Kidney (tissue), 14 donors: Measurements from ENCODE around the gene SLC12A7. TPM values are rescaled to one million over a fixed set of nuclear protein-coding genes. Genes with fewer than 3 reads are reported as not detected.

Experiments
- DNase-seq, 5 donors: peaks; one replicate each; pipeline ENCODE4 v3.0.0-alpha.2; 2013 to 2020
- FAIRE-seq: peaks from 2 replicates; lab custom pipeline; 2012; peaks lifted over from hg19 to GRCh38; lab: Jason Lieb, UNC
- H3K27ac ChIP-seq, 2 donors: one replicate each; pipeline ENCODE4 v1.7.0; 2013; ENCODE audit warnings: low read depth in 2 of 2, low read length in 2 of 2, inconsistent platforms in 1 of 2
- H3K27me3 ChIP-seq: one replicate; pipeline ENCODE4 v1.7.1; 2013; ENCODE audit warnings: low read length, inconsistent platforms; ENCODE audit not compliant: control insufficient read depth, insufficient read depth
- H3K36me3 ChIP-seq, 3 donors: one replicate each; pipeline versions ENCODE4 v1.7.0 to v1.7.1; 2013; ENCODE audit warnings: low read length in 3 of 3, control low read depth in 1 of 3, inconsistent platforms in 1 of 3; ENCODE audit not compliant: insufficient read depth in 3 of 3, control insufficient read depth in 2 of 3
- H3K4me1 ChIP-seq, 3 donors: one replicate each; pipeline versions ENCODE4 v1.7.0 to v1.7.1; 2013; ENCODE audit warnings: low read length in 3 of 3, inconsistent platforms in 1 of 3, low read depth in 1 of 3; ENCODE audit not compliant: control insufficient read depth in 2 of 3, insufficient read depth in 2 of 3
- H3K4me3 ChIP-seq, 3 donors: one replicate each; pipeline versions ENCODE4 v1.7.0 to v1.8.1; 2013; ENCODE audit warnings: low read length in 3 of 3, control low read depth in 1 of 3, inconsistent platforms in 1 of 3
- H3K9ac ChIP-seq, 3 donors: one replicate each; pipeline versions ENCODE4 v1.7.0 to v1.7.1; 2013; ENCODE audit warnings: low read length in 3 of 3, control low read depth in 1 of 3, inconsistent platforms in 1 of 3
- H3K9me3 ChIP-seq, 3 donors: one replicate each; pipeline versions ENCODE4 v1.7.0 to v1.7.1; 2013; ENCODE audit warnings: low read length in 3 of 3, control low read depth in 1 of 3, inconsistent platforms in 1 of 3; ENCODE audit not compliant: control insufficient read depth in 2 of 3, insufficient read depth in 1 of 3
- CTCF ChIP-seq: IDR thresholded peaks from 3 replicates; pipeline ENCODE4 v1.5.1; 2012; ENCODE audit warnings: mild to moderate bottlenecking, moderate library complexity, borderline replicate concordance; ENCODE audit not compliant: insufficient read depth; ENCODE audit errors: extremely low read depth
- intact Hi-C: fragments of 100-400 bp; cut with DNase I; formaldehyde crosslinking; loops from one replicate; pipeline ENCODE4 v1.11.1; 2022
- polyA plus RNA-seq: library from polyadenylated mRNA; stranded (reverse); fragments of 350-450 nt; fragmentation: Illumina TruSeq; extraction: RNeasy Lipid Tissue Mini Kit (QIAGEN cat#74804); gene quantifications from one replicate; pipeline ENCODE4 v1.2.3, GENCODE V29; 2014; ENCODE audit warnings: low read depth, low replicate concordance; ENCODE audit not compliant: insufficient read depth
- total RNA-seq: library from RNA; stranded (reverse); fragmentation: NEBNext Ultra II Directional; extraction: Animal tissue kit (Norgen Biotek cat#: 25700); gene quantifications from one replicate; pipeline ENCODE4 v1.2.1, GENCODE V29; 2021
- donor health status: control.
- donor health status: control.
- donor health status: control.
- donor health status: control.
- donor health status: control.
- donor health status: DM: yes; HTN: yes; CAD: no.
- donor health status: Normal renal cell carcinoma (clear cell type).

SLC12A7 gene
- total and polyA plus RNA-seq, 2 donors from 2014 or later, result 28.2 to 92.9 TPM

- no peak for TF ChIP-seq CTCF
- peaks cover 0 to 46% (median 19%) of the 10 kb centered on the region in 3 donors for H3K36me3 ChIP-seq
- no peak overlapping the region for H3K27ac ChIP-seq
- no peaks in the 10 kb centered on the region for H3K9me3 ChIP-seq
- H3K4me3 ChIP-seq, result no peak overlapping the region
- FAIRE-seq, result no peak
- no peaks in the 10 kb centered on the region for H3K27me3 ChIP-seq
- H3K9ac ChIP-seq, result no peak overlapping the region
- intact Hi-C loops, result no loop called here
- no peak for DNase-seq
- peaks cover 0 to 14% (median 11%) of the 10 kb centered on the region in 3 donors for H3K4me1 ChIP-seq
These were observed 23.8 kb downstream of the SLC12A7 start for GRCh38 chr5:1088031-1088430.

- Histone ChIP-seq H3K4me3 (no peak overlapping the region), H3K27ac (no peak overlapping the region), H3K4me1 (peaks cover 0 to 14% (median 11%) of the 10 kb centered on the region in 3 donors), H3K27me3 (no peaks in the 10 kb centered on the region), H3K9ac (no peak overlapping the region), H3K9me3 (no peaks in the 10 kb centered on the region), H3K36me3 (peaks cover 0 to 43% (median 19%) of the 10 kb centered on the region in 3 donors)
- DNase-seq (no peak), FAIRE-seq (no peak)
- intact Hi-C loops, result no loop called here
- TF ChIP-seq CTCF, result no peak
These were observed 24.4 kb downstream of the SLC12A7 start for GRCh38 chr5:1087428-1087827.

- DNase-seq (no peak), FAIRE-seq (no peak)
- Histone ChIP-seq H3K9ac (no peak overlapping the region), H3K27me3 (no peaks in the 10 kb centered on the region), H3K4me1 (peaks cover 0 to 14% (median 11%) of the 10 kb centered on the region in 3 donors), H3K4me3 (no peak overlapping the region), H3K36me3 (peaks cover 0 to 42% (median 19%) of the 10 kb centered on the region in 3 donors), H3K9me3 (no peaks in the 10 kb centered on the region), H3K27ac (no peak overlapping the region)
- no peak for TF ChIP-seq CTCF
- intact Hi-C loops, result no loop called here
These were observed 25.0 kb downstream of the SLC12A7 start for GRCh38 chr5:1086871-1087270.

- Histone ChIP-seq H3K27me3 (no peaks in the 10 kb centered on the region), H3K9ac (no peak overlapping the region), H3K4me1 (peaks cover 0 to 9% (median 5%) of the 10 kb centered on the region in 3 donors), H3K4me3 (no peak overlapping the region), H3K27ac (no peak overlapping the region), H3K9me3 (no peaks in the 10 kb centered on the region), H3K36me3 (peaks cover 0 to 37% (median 17%) of the 10 kb centered on the region in 3 donors)
- intact Hi-C loops, result no loop called here
- FAIRE-seq (no peak), DNase-seq (no peak)
- no peak for TF ChIP-seq CTCF
These were observed 25.7 kb downstream of the SLC12A7 start for GRCh38 chr5:1086137-1086536.
